ENCODE data around the gene KRTAP20-3. TPM values are rescaled to one million over a fixed set of nuclear protein-coding genes. Genes with fewer than 3 reads are reported as not detected.

KRTAP20-3 gene
- polyA plus RNA-seq, 4 donors, result not detected

Other genes starting within 250 kb of the KRTAP20-3 start
- gene KRTAP13-1, start 246.8 kb upstream of the KRTAP20-3 start, polyA plus RNA-seq, result not detected
- not detected for gene KRTAP13-3, start 216.9 kb upstream of the KRTAP20-3 start, polyA plus RNA-seq
- not detected for gene KRTAP13-4, start 212.6 kb upstream of the KRTAP20-3 start, polyA plus RNA-seq
- gene KRTAP15-1, start 202.6 kb upstream of the KRTAP20-3 start, polyA plus RNA-seq, result not detected
- gene KRTAP19-1, start 162.5 kb upstream of the KRTAP20-3 start, polyA plus RNA-seq, result not detected
- gene KRTAP19-2, start 155.4 kb upstream of the KRTAP20-3 start, polyA plus RNA-seq, result not detected
- gene KRTAP19-3, start 150.9 kb upstream of the KRTAP20-3 start, polyA plus RNA-seq, result not detected
- gene KRTAP19-4, start 145.7 kb upstream of the KRTAP20-3 start, polyA plus RNA-seq, result not detected
- not detected for gene KRTAP19-5, start 140.7 kb upstream of the KRTAP20-3 start, polyA plus RNA-seq
- gene KRTAP19-6, start 101.0 kb upstream of the KRTAP20-3 start, polyA plus RNA-seq, result not detected
- not detected for gene KRTAP19-7, start 81.5 kb upstream of the KRTAP20-3 start, polyA plus RNA-seq
- not detected for gene KRTAP22-2, start 52.5 kb upstream of the KRTAP20-3 start, polyA plus RNA-seq
- gene KRTAP6-3, start 50.4 kb upstream of the KRTAP20-3 start, polyA plus RNA-seq, result not detected
- not detected for gene KRTAP6-2, start 44.0 kb upstream of the KRTAP20-3 start, polyA plus RNA-seq
- not detected for gene KRTAP22-1, start 41.8 kb upstream of the KRTAP20-3 start, polyA plus RNA-seq
- not detected for gene KRTAP6-1, start 28.9 kb upstream of the KRTAP20-3 start, polyA plus RNA-seq
- gene KRTAP20-1, start 26.4 kb upstream of the KRTAP20-3 start, polyA plus RNA-seq, result not detected
- not detected for gene KRTAP20-4, start 22.2 kb upstream of the KRTAP20-3 start, polyA plus RNA-seq
- not detected for gene KRTAP20-2, start 7.7 kb upstream of the KRTAP20-3 start, polyA plus RNA-seq
- gene KRTAP21-3, start 75.9 kb downstream of the KRTAP20-3 start, polyA plus RNA-seq, result not detected
- not detected for gene KRTAP21-2, start 104.4 kb downstream of the KRTAP20-3 start, polyA plus RNA-seq
- not detected for gene KRTAP21-1, start 112.6 kb downstream of the KRTAP20-3 start, polyA plus RNA-seq
- not detected for gene KRTAP8-1, start 170.4 kb downstream of the KRTAP20-3 start, polyA plus RNA-seq
- not detected for gene KRTAP7-1, start 186.9 kb downstream of the KRTAP20-3 start, polyA plus RNA-seq
- gene KRTAP11-1, start 238.7 kb downstream of the KRTAP20-3 start, polyA plus RNA-seq, result not detected

All from small intestine (tissue), 4 donors.